GM12892 (cell line): ENCODE measurements around the gene IRF3.

Experiments
- DNase-seq: peaks from one replicate; pipeline ENCODE4 v3.0.0; 2011; ENCODE audit not compliant: insufficient read length
- FAIRE-seq: peaks from 2 replicates; lab custom pipeline; 2011; peaks lifted over from hg19 to GRCh38; lab: Jason Lieb, UNC
- POLR2A ChIP-seq: IDR thresholded peaks from 2 replicates; pipeline ENCODE4 v1.6.1; 2011; ENCODE audit warnings: low read depth, low read length, control low read depth
- POLR2AphosphoS5 ChIP-seq: IDR thresholded peaks from 2 replicates; pipeline ENCODE4 v1.6.1; 2011; ENCODE audit warnings: low read depth, low read length, control low read depth
- TAF1 ChIP-seq: IDR thresholded peaks from 2 replicates; pipeline ENCODE4 v1.6.1; 2011; ENCODE audit warnings: low read depth, mild to moderate bottlenecking, control low read depth, low read length, borderline replicate concordance

Gene IRF3

DNA sequence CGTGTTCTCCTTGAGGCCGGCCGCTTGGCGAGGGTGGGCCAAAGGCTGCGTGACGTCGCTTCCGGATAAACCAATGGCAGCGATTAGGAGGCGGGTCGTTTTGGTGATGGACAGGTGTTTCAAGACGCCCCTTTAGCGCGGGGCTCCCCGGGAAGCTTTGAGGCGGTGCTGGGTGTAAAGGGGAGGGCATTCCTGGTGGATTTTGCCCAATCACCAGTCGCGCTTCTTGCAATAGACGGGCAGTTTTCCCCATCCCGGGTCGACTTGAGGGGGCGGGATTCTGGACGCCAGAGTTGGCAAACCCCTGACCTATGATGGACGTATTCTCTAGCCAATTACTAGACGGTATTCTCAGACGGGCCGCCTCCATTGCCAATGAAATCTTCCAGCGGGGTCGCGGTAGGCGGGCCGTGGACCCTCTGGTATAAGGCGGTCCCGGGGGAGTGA, 11.2 kb upstream of the IRF3 start:
- peak; percentile 100 for FAIRE-seq
- no peak for TF ChIP-seq POLR2A
- no peak for TF ChIP-seq TAF1
- TF ChIP-seq POLR2AphosphoS5 = no peak
- peak; percentile 92 for DNase-seq

DNA sequence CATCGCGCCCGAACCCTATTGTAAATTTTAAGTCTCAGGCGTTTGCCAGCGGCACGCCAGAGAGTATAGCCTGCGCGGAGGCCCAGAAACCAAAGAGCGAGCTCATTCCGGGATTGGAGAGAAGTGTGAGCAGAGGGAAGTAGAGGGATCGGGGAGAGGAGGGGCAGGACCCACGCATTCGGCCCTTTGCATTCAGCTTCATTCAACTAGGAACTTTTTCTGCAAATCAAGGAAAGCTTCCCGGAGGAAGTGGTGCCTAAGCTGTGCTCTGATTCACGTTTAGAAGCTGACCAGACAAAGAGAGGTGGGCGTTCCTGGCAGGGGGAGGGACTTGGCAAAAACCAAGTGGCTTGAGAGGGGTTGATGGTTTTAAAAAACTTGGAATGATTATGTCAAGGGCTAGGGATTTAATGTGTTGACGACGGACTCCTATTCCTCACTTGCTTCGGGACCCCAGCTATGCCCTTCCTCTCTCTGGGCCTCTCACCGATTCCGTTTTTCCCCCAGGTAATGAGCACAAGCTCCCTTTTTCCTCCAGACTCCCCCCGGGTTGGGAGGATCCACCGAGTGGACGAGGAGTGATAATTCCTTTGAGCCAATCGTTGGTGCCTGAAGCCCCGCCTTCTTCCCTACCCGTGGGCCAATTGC, 10.6 kb upstream of the IRF3 start:
- DNase-seq (peak; percentile 92), FAIRE-seq (no peak)
- peak; percentile 98 for TF ChIP-seq POLR2A
- TF ChIP-seq POLR2AphosphoS5 = peak; percentile 97
- peak; percentile 89 for TF ChIP-seq TAF1

DNA sequence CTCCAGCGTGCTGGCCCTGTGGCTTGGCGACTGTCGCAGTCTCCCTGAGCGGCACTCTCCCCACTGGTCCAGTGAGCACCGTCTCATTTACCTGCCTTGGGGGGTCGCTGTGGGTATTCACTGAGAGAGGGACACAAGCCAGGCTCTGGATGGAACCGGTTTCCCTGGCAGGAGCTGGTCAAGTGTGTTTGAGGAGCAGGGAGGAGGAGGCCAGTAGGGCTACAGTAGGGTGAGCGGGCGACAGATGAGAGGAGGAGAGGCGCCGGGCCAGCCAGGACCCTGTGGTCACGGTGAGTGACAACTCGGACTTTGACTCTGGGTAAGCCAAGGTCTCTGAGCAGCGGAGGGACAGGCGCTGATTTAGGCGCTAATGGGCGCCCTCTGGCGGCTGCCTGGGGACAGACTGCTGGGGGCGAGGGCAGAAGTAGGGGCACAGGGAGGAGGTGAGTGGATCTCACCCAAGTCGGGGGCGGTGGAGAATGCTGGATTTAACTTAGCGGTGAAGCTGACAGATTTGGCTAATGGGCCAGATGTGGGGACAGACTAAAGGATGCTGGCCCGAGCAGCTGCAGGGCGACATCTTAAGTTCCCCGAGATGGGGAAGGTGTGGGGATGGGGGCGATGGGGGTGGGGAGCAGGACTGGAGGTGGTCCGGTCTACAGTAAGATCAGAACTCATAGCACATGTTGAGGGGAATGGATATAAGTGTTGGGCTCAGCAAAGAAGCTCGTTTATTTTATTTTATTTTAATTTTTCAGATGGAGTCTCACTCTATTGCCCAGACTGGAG, 6.7 kb upstream of the IRF3 start:
- peak; percentile 97 for FAIRE-seq
- peak; percentile 94 for DNase-seq
- TF ChIP-seq POLR2A (no peak), TAF1 (no peak), POLR2AphosphoS5 (no peak)

DNA sequence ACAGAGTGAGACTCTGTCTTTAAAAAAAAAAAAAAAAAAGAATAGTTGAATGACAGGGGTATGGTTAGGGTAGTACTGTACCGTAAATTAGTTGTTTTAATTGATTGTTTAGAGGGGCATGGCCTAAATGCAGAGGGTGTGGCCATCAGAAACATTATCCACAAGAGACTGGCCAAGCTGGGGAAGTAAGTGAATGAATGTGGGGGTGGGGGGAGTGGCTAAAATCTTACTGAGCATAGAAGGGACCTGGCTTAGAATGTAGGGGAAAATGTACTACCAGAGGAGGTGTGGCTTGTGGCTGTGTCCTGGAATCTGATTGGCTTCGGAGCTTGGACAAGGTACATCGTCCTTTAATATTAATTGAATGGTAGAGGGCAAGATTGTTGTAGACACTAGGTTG, 3.9 kb upstream of the IRF3 start:
- TF ChIP-seq TAF1 (no peak), POLR2AphosphoS5 (no peak), POLR2A (no peak)
- DNase-seq (no peak), FAIRE-seq (no peak)

DNA sequence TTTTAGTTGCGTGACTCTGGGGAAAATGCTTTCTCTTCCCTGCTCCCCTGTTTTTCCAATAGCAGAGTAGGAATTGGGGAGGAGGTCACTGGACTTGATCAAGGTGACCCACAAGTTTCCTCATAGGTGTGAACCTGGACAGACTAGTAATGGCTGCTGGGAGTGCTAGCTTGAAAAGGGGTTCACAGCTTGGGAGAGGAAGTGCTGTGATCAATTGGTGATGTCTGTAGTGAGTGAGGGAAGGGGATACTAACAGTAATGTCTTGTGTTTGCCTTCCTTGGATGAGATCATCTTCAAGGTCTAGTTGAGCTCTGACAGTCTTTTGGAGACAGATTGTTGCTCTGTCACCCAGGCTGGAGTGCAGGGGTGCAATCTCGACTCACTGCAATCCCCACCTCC, 1.8 kb upstream of the IRF3 start:
- DNase-seq (no peak), FAIRE-seq (no peak)
- TF ChIP-seq POLR2A (no peak), POLR2AphosphoS5 (no peak), TAF1 (no peak)

DNA sequence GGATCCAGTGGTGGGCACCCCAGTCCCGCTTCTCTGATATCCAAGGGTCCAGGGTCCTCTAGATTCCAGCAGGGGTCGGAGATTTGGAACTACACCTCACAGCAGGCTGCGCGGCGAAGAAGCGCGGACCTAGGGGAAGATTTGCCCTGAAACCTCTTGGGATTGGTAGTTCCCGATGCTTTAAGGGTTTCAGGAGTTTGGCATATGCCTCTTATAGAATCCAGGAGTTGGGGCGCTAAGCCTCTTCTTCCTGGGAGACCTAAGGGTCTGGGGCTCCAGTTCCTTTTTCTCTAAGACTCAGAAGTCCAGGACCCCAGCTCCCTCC, 425 bp upstream of the IRF3 start:
- no peak for TF ChIP-seq TAF1
- FAIRE-seq (no peak), DNase-seq (no peak)

DNA sequence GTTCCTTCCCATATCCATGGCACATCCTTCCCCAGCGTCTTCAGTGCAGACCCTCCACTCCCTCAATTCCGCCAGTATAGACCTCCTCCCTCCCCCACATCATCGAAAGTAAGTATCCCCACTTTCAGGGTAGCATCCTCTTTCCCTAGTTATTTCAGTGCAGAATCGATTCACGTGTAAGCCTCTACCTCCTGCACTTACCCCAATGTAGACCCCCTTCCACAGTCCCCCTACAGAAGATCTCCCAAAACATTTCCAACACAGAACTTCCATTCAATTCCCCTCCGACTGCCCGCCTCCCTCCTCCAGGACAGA, 664 bp downstream of the IRF3 start:
- DNase-seq (no peak), FAIRE-seq (no peak)
- no peak for TF ChIP-seq POLR2AphosphoS5
- no peak for TF ChIP-seq TAF1
- TF ChIP-seq POLR2A = no peak

DNA sequence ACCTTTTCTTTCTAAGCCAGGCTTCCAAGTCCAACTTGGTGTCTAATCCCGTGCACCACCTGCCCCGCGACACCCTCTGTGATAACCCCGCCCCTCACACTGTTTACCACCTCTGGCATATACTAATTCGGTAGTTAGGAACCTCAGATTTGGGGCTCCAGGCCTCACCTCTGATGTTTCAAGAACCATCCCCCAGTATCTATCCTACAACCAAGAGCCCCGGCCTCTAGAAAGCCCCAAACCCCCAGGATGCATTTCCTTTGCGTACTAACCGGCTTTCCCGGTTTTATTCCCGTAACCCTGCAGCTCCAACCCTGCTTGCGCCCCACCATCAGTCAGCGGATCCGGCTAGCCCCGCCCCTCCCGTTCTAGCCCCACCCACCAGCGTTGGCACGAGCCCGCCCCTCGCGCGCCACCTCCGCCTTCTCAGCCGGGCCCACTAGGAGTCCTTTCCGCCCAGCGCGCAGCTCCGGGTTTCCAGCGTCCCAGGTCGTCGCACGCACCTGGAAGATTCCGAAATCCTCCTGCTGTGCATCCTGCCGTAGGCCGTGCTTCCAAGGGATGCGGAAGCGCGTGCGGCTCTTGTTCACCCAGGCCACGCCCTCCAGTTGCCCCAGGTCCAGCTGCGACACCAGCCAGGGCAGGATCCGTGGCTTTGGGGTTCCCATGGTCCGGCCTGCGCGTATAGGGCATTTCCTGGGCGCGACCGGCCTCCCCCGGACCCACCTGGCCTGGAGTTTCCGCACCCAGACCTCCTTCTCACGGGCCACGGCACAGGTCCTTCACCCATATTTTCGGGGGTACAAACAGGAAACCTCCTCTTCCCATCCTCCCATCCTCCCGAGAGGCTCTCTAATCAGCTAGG, 1.3 kb downstream of the IRF3 start:
- TF ChIP-seq POLR2AphosphoS5 (peak; percentile 49; the same call in 1 of the 2 replicates), TAF1 (no peak), POLR2A (peak; percentile 40; the same call in 1 of the 2 replicates)
- FAIRE-seq (peak; percentile 87), DNase-seq (peak; percentile 91)

DNA sequence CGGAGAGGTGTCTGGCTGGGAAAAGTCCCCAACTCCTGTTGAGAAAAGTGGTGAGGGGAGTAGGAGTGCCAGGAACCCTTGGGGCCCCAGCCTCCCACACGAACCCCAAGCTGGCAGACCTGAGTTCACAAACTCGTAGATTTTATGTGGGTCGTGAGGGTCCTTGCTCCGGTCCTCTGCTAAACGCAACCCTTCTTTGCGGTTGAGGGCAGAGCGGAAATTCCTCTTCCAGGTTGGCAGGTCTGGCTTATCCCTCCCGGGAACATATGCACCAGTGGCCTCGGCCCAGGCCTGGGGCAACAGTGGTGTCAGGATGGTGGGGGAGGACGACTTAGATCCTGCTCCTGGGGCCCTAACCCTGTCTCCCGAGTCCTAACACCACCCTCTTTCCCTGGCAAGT, 2.4 kb downstream of the IRF3 start:
- DNase-seq = no peak
- FAIRE-seq = no peak

DNA sequence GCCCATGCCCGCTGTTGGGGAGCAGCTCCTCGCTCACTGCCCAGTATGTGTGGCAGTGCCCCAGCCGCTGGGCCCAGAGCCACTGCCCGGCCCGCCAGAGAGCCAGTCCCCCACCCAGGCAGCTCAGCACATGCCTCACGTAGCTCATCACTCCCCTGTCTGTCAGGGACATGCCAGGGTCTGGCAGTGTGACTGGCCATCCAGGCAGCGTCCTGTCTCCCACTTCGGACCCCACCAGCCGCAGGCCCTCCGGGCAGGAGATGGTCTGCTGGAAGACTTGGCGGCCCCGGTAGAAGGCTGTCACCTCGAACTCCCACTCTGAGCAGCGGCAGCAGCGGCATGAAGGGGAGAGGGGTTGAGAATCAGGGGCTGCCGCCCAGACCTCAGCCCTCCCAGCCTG, 3.6 kb downstream of the IRF3 start:
- no peak for FAIRE-seq
- TF ChIP-seq POLR2AphosphoS5 (no peak), POLR2A (no peak), TAF1 (no peak)

More for the DNA sequence above, 2.4 kb downstream of the IRF3 start:
- TF ChIP-seq TAF1 (no peak), POLR2A (no peak), POLR2AphosphoS5 (no peak)

DNA sequence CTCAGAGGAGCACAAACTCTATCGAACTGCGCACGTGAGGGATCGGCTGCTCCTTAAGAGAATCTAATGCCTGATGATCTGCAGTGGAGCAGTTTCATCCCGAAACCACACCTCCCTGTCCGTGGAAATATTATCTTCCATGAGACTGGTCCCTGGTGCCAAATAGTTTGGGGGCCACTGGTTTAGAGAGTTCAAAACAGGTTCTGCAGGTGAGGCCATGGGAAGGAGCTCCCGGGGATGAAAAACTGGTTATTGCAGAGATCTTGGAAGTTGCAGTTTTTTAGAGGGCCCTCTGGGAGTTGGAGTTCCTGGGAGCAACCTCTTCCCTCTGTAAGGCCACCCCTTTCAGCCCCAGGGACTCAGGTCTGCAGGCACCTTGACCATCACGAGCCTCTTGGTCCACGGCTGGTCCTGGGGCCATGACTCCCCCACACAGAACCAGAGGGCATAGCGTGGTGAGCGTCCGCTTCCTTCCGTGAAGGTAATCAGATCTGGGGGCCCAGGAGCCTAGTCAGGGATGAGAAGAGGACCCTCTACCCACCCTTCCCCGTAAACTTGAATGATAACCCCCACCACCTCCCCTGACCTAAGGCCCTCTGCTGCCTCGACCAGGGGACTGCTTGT, 5.2 kb downstream of the IRF3 start:
- DNase-seq (no peak), FAIRE-seq (no peak)
- TF ChIP-seq TAF1 (no peak), POLR2AphosphoS5 (no peak)

More for the DNA sequence above, 3.6 kb downstream of the IRF3 start:
- no peak for DNase-seq
